HepG2 (cell line): Measurements from ENCODE around the gene PSMD9. TPM values are rescaled to one million over a fixed set of nuclear protein-coding genes. Genes with fewer than 3 reads are reported as not detected.

Experiments used
- CAMTA2 ChIP-seq: sonication (generic); formaldehyde crosslinking; IDR thresholded peaks from 2 replicates; pipeline ENCODE4 v1.4.0; 2020; ENCODE audit warnings: mild to moderate bottlenecking, missing genetic modification reagents, borderline replicate concordance
- FIP1L1 ChIP-seq: fragments of 200-400 bp; formaldehyde crosslinking; IDR thresholded peaks from 2 replicates; pipeline ENCODE4 v1.6.1; 2018; ENCODE audit warnings: low read depth, mild to moderate bottlenecking, low read length, moderate library complexity, borderline replicate concordance; ENCODE audit not compliant: insufficient read depth
- GPBP1L1 ChIP-seq: sonication (generic); formaldehyde crosslinking; IDR thresholded peaks from 2 replicates; pipeline ENCODE4 v1.5.0; 2020; ENCODE audit warnings: mild to moderate bottlenecking, missing genetic modification reagents
- JUND ChIP-seq: sonication (generic); formaldehyde crosslinking; IDR thresholded peaks from 2 replicates; pipeline ENCODE4 v1.8.0; 2022; ENCODE audit warnings: mild to moderate bottlenecking, missing genetic modification reagents
- KIAA2018 ChIP-seq: sonication (generic); formaldehyde crosslinking; IDR thresholded peaks from 2 replicates; pipeline ENCODE4 v1.5.0; 2020; ENCODE audit warnings: mild to moderate bottlenecking, missing genetic modification reagents, borderline replicate concordance
- PPARG ChIP-seq: conservative IDR thresholded peaks from 2 replicates; pipeline ENCODE4 v1.6.1; 2016; ENCODE audit warnings: missing biosample characterization, missing genetic modification reagents
- PRDM10 ChIP-seq: sonication (generic); formaldehyde crosslinking; IDR thresholded peaks from 2 replicates; pipeline ENCODE4 v1.4.0; 2020; ENCODE audit warnings: low read depth, missing genetic modification reagents
- RAD21 ChIP-seq: fragments of 450-650 bp; formaldehyde crosslinking; IDR thresholded peaks from 2 replicates; pipeline ENCODE4 v1.5.0; 2020; ENCODE audit warnings: mild to moderate bottlenecking
- SOX5 ChIP-seq: IDR thresholded peaks from 2 replicates; pipeline ENCODE4 v1.6.1; 2016; ENCODE audit warnings: borderline replicate concordance
- TOE1 ChIP-seq: sonication (generic); formaldehyde crosslinking; IDR thresholded peaks from 2 replicates; pipeline ENCODE4 v1.4.0; 2020; ENCODE audit warnings: mild to moderate bottlenecking, missing genetic modification reagents
- ZNF180 ChIP-seq: sonication (generic); formaldehyde crosslinking; IDR thresholded peaks from 2 replicates; pipeline ENCODE4 v1.4.0; 2020; ENCODE audit warnings: low read depth, missing genetic modification reagents, borderline replicate concordance
- polyA plus RNA-seq, 8 experiments: library from polyadenylated mRNA; depleted of rRNA in 3 of 8; stranded (reverse) in 7 of 8; unstranded in 1 of 8; fragments of >200 nt; fragmentation: Illumina TruSeq in 4 of 8; extraction: Trizol in 4 of 8; gene quantifications; 2 replicates each; pipeline versions ENCODE4 v1.2.1 to v1.2.3, GENCODE V29; 2011 to 2016; ENCODE audit warnings: low read depth in 4 of 8, missing spikeins in 1 of 8, mixed read lengths in 1 of 8; ENCODE audit not compliant: insufficient read depth in 1 of 8
- total RNA-seq, 5 experiments: library from RNA; depleted of rRNA; stranded (reverse); fragments of >200 nt; fragmentation: Illumina TruSeq; extraction: Trizol; gene quantifications; 2 replicates each; pipeline ENCODE4 v1.2.3, GENCODE V29; 2016; ENCODE audit warnings: low read depth in 1 of 5
- TF ChIP-seq, protein P1 (sequence below): sonication (generic); formaldehyde crosslinking; IDR thresholded peaks from 2 replicates; pipeline ENCODE4 v1.4.0; 2020; ENCODE audit warnings: missing genetic modification reagents

PSMD9 gene
- total and polyA plus RNA-seq, 2 of the 13 experiments (the other 11 are each of a cell fraction or from before 2014, with no cell fraction given): 41.4 to 61.1 TPM

DNA sequence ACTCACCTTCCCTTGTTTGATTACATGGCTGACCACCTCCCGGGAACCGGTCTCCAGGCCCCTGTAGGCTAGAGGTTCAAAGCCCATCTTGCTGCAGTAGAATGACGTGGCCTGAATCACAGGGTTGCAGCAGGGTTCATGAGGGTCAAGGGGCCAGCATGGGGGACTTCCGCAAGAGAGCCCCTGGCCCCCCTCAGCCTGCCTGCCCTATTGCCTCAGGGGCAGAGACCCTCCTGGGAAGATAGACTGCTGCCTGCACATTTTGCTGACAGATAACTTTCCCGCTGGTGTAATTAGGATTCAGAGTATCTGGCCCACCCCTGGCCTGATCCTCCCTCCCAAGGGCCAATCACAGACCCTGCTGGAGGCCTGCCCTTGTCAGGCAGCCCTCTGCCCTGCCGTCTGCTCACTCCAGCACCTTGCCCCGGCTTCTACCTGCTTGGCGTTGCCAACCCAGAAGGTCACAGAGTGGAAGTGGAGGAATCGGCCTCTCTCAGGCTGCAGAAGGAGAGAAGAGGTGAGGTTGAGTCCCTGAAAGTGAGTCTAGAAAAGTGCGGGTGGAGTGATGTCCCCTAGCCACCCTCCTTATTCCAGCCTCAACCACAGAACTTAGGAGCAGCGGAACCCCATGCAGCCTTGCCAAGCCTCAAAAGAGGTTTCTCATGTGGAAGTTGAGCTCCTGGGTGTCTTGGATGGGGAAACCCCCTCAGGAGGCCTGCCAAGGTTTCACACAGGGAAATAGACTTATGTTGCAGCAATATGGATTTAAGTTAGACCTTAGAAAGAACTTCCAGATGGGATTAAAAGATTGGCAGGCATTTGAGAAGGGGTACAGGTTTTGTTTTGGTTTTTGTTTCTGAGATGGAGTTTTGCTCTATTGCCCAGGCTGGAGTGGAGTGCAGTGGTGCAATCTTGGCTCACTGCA is 31.0 kb upstream of the PSMD9 start (continued):
- TF ChIP-seq PRDM10 (CRISPR knock-in tag): peak; percentile 37; the same call in 1 of the 2 replicates
- no peak for TF ChIP-seq TOE1
- TF ChIP-seq, protein P1, sequence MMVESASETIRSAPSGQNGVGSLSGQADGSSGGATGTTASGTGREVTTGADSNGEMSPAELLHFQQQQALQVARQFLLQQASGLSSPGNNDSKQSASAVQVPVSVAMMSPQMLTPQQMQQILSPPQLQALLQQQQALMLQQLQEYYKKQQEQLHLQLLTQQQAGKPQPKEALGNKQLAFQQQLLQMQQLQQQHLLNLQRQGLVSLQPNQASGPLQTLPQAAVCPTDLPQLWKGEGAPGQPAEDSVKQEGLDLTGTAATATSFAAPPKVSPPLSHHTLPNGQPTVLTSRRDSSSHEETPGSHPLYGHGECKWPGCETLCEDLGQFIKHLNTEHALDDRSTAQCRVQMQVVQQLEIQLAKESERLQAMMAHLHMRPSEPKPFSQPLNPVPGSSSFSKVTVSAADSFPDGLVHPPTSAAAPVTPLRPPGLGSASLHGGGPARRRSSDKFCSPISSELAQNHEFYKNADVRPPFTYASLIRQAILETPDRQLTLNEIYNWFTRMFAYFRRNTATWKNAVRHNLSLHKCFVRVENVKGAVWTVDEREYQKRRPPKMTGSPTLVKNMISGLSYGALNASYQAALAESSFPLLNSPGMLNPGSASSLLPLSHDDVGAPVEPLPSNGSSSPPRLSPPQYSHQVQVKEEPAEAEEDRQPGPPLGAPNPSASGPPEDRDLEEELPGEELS (CRISPR knock-in tag): peak; percentile 68
- no peak for TF ChIP-seq GPBP1L1 (CRISPR knock-in tag)
- TF ChIP-seq RAD21: 0 out of 2 replicates have a peak, but pooled peaks have one; percentile 24
- no peak for TF ChIP-seq ZNF180
- TF ChIP-seq JUND: peak; percentile 78
- TF ChIP-seq SOX5 (CRISPR knock-in tag): peak; percentile 52; the same call in 1 of the 2 replicates
- TF ChIP-seq FIP1L1: no peak
- TF ChIP-seq KIAA2018 (CRISPR knock-in tag): no peak
- TF ChIP-seq PPARG (CRISPR knock-in tag): peak; percentile 60; the same call in 1 of the 2 replicates
- TF ChIP-seq CAMTA2 (CRISPR knock-in tag): no peak
